Activated CD4-positive, CD25-positive, alpha-beta regulatory T cell (primary cell): Measurements from ENCODE around the gene FZD7.

Source experiments
- DNase-seq, 4 experiments: peaks; one replicate each; lab custom pipeline; 2025; lab: John Stamatoyannopoulos, UW

Gene FZD7

GRCh38 chr2:202033317-202034248 lies at the start of gene FZD7:
FZD7 (plus strand) TSS chr2:202033855; CDS start chr2:202034648, 793 bp downstream.
- DNase-seq: peak; percentile 64 to 78 (median 72)

- no peak for DNase-seq
Observed at GRCh38 chr2:201984333-201984732, 49.3 kb upstream of the FZD7 start.

- no peak for DNase-seq
Observed at GRCh38 chr2:201984800-201985525, 48.7 kb upstream of the FZD7 start.

GRCh38 chr2:201985728-201986462 lies 47.8 kb upstream of the FZD7 start:
- DNase-seq: no peak

GRCh38 chr2:201986463-201986735 lies 47.3 kb upstream of the FZD7 start:
- DNase-seq: no peak

GRCh38 chr2:201987426-201987825 lies 46.2 kb upstream of the FZD7 start:
- no peak for DNase-seq

- DNase-seq: no peak
Observed at GRCh38 chr2:201990069-201990468, 43.6 kb upstream of the FZD7 start.

GRCh38 chr2:201992960-201993359 lies 40.7 kb upstream of the FZD7 start:
- DNase-seq: no peak

- DNase-seq: no peak
Observed at GRCh38 chr2:201994973-201995638, 38.5 kb upstream of the FZD7 start.

- DNase-seq: no peak
Observed at GRCh38 chr2:201996006-201996405, 37.6 kb upstream of the FZD7 start.

- DNase-seq: no peak
Observed at GRCh38 chr2:201996679-201997314, 36.9 kb upstream of the FZD7 start.

GRCh38 chr2:201999279-201999678 lies 34.4 kb upstream of the FZD7 start:
- no peak for DNase-seq

- DNase-seq: no peak
Observed at GRCh38 chr2:202001826-202002225, 31.8 kb upstream of the FZD7 start.

GRCh38 chr2:202002381-202002780 lies 31.3 kb upstream of the FZD7 start:
- no peak for DNase-seq

GRCh38 chr2:202005272-202005887 lies 28.3 kb upstream of the FZD7 start:
- DNase-seq: no peak

- no peak for DNase-seq
Observed at GRCh38 chr2:202006301-202006700, 27.4 kb upstream of the FZD7 start.

GRCh38 chr2:202007015-202007982 lies 26.4 kb upstream of the FZD7 start:
- DNase-seq: no peak

- DNase-seq: no peak
Observed at GRCh38 chr2:202007983-202008354, 25.7 kb upstream of the FZD7 start.

GRCh38 chr2:202009019-202009481 lies 24.6 kb upstream of the FZD7 start:
- DNase-seq: no peak

GRCh38 chr2:202009581-202009980 lies 24.1 kb upstream of the FZD7 start:
- no peak for DNase-seq
